HepG2 (cell line): ENCODE results near the gene WDR93. TPM values are rescaled to one million over a fixed set of nuclear protein-coding genes. Genes with fewer than 3 reads are reported as not detected.

Source experiments
- ATAC-seq: fragments of 200-7000 bp; cut with Tn5 transposase; 3 replicates; pipeline ENCODE4 v1.9.1; 2020; ENCODE audit warnings: mild to moderate bottlenecking, moderate library complexity
- BruUV-seq: library from RNA; stranded (reverse); fragments of 400-500 nt; replicated peaks from 2 replicates; lab custom pipeline; 2021; lab: Mats Ljungman, UMichigan
- CTCF ChIA-PET: fragments of 300-600 bp; formaldehyde crosslinking; extraction: SDS; loops from one replicate; lab custom pipeline; 2021; ENCODE audit warnings: low total read pairs, inconsistent platforms, low intra/inter-chr PET ratio; lab: Yijun Ruan, JAX
- POLR2A ChIA-PET: fragments of 350-600 bp; sonication (Branson Sonifier 250); formaldehyde crosslinking; loops from one replicate; lab custom pipeline; 2020; ENCODE audit warnings: antibody characterized with exemption, inconsistent platforms; lab: Yijun Ruan, JAX
- DNase-seq: peaks from one replicate; pipeline ENCODE4 v3.0.0-alpha.2; 2015; ENCODE audit warnings: low spot score
- FAIRE-seq: peaks from 3 replicates; lab custom pipeline; 2011; peaks lifted over from hg19 to GRCh38; lab: Jason Lieb, UNC
- H2AFZ ChIP-seq: one replicate; pipeline ENCODE4 v1.6.1; 2011; ENCODE audit warnings: low read length, inconsistent platforms
- H3K27ac ChIP-seq: fragments of 300-600 bp; 3 replicates; pipeline ENCODE4 v1.8.0; 2011; ENCODE audit warnings: mixed run types, mild to moderate bottlenecking, mixed read lengths, low read length, inconsistent platforms; ENCODE audit not compliant: insufficient read depth; ENCODE audit errors: extremely low read length
- H3K27me3 ChIP-seq, 2 experiments: fragments of 200-600 bp in 1 of 2; 2 replicates in 1 of 2; 3 replicates in 1 of 2; pipeline versions ENCODE4 v1.6.0 to v1.8.0; 2011; ENCODE audit warnings: low read length in 2 of 2, mild to moderate bottlenecking in 2 of 2, moderate library complexity in 2 of 2, inconsistent platforms in 1 of 2; ENCODE audit not compliant: insufficient read depth in 2 of 2, control insufficient read depth in 1 of 2
- H3K36me3 ChIP-seq, 2 experiments: fragments of 200-600 bp in 1 of 2; replicated peaks in 1 of 2; 2 replicates in 1 of 2; 3 replicates in 1 of 2; pipeline versions ENCODE4 v1.5.1 to v1.8.0; 2011; ENCODE audit warnings: low read length in 2 of 2, inconsistent platforms in 1 of 2; ENCODE audit not compliant: insufficient read depth in 2 of 2, control insufficient read depth in 1 of 2
- H3K4me1 ChIP-seq: 2 replicates; pipeline ENCODE4 v1.5.1; 2012; ENCODE audit warnings: low read length, inconsistent platforms; ENCODE audit not compliant: insufficient read depth
- H3K4me2 ChIP-seq: 2 replicates; pipeline ENCODE4 v1.6.0; 2011; ENCODE audit warnings: low read depth, low read length, inconsistent platforms
- H3K4me3 ChIP-seq, 3 experiments: fragments of 200-600 bp in 1 of 3; sonication (generic), shearing (Covaris generic) in 1 of 3; replicated peaks in 1 of 3; 2 replicates each; pipeline ENCODE4 v1.5.1; 2011 to 2016; ENCODE audit warnings: low read length in 3 of 3, inconsistent platforms in 2 of 3, low read depth in 2 of 3, mild to moderate bottlenecking in 2 of 3, control low read depth in 1 of 3, mixed read lengths in 1 of 3; ENCODE audit not compliant: insufficient read depth in 1 of 3
- H3K79me2 ChIP-seq: one replicate; pipeline ENCODE4 v1.6.1; 2011; ENCODE audit warnings: low read length, inconsistent platforms; ENCODE audit not compliant: insufficient read depth
- H3K9ac ChIP-seq: 2 replicates; pipeline ENCODE4 v1.6.0; 2011; ENCODE audit warnings: mild to moderate bottlenecking, low read depth, low read length, inconsistent platforms; ENCODE audit not compliant: insufficient read depth
- H3K9me3 ChIP-seq: 2 replicates; pipeline ENCODE4 v1.5.1; 2012; ENCODE audit warnings: mild to moderate bottlenecking, low read length
- H4K20me1 ChIP-seq: 2 replicates; pipeline ENCODE4 v1.6.0; 2011; ENCODE audit warnings: inconsistent platforms, mild to moderate bottlenecking, low read length, moderate library complexity; ENCODE audit not compliant: insufficient read depth
- ATF7 ChIP-seq, 2 experiments: fragments of 450-650 bp in 1 of 2; sonication (generic) in 1 of 2; formaldehyde crosslinking in 1 of 2; IDR thresholded peaks; 2 replicates each; pipeline versions ENCODE4 v1.4.0 to v1.6.1; 2016 to 2020; ENCODE audit warnings: antibody characterized with exemption in 1 of 2, mild to moderate bottlenecking in 1 of 2, missing genetic modification reagents in 1 of 2
- GFI1 ChIP-seq: sonication (generic); formaldehyde crosslinking; IDR thresholded peaks from 2 replicates; pipeline ENCODE4 v1.5.0; 2020; ENCODE audit warnings: missing genetic modification reagents, mild to moderate bottlenecking, borderline replicate concordance
- POLR2AphosphoS2 ChIP-seq: IDR thresholded peaks from 2 replicates; pipeline ENCODE4 v1.6.1; 2011; ENCODE audit warnings: low read depth, low read length, improper control_type of control experiment
- SIN3A ChIP-seq: IDR thresholded peaks from 2 replicates; pipeline ENCODE4 v1.6.1; 2011; ENCODE audit warnings: low read depth, mild to moderate bottlenecking, control low read depth, low read length, borderline replicate concordance
- TEF ChIP-seq: sonication (generic); formaldehyde crosslinking; IDR thresholded peaks from 2 replicates; pipeline ENCODE4 v1.5.0; 2020; ENCODE audit warnings: missing genetic modification reagents
- TMF1 ChIP-seq: sonication (generic); formaldehyde crosslinking; IDR thresholded peaks from 2 replicates; pipeline ENCODE4 v1.8.1; 2022; ENCODE audit warnings: low read depth, missing genetic modification reagents
- TRIM22 ChIP-seq: fragments of 450-650 bp; IDR thresholded peaks from 2 replicates; pipeline ENCODE4 v1.6.1; 2017
- WGBS: methylation state at CpG from one replicate; pipeline ENCODE4 v1.1.6; 2017; ENCODE audit warnings: low lambda C conversion rate; 5-methylcytosine and 5-hydroxymethylcytosine counted together
- in situ Hi-C: cut with HindIII; loops from 2 replicates; pipeline ENCODE4 v1.10.0; 2017; ENCODE audit warnings: low pct_unique_long_range_greater_than_20kb; ENCODE audit not compliant: extremely low pct_ligation_motif_present
- intact Hi-C: fragments of 100-400 bp; cut with micrococcal nuclease; formaldehyde crosslinking; loops from one replicate; pipeline ENCODE4 v1.10.0; 2022; ENCODE audit not compliant: unreplicated experiment
- polyA plus RNA-seq, 8 experiments: library from polyadenylated mRNA; depleted of rRNA in 3 of 8; stranded (reverse) in 7 of 8; unstranded in 1 of 8; fragments of >200 nt; fragmentation: Illumina TruSeq in 4 of 8; extraction: Trizol in 4 of 8; gene quantifications; 2 replicates each; pipeline versions ENCODE4 v1.2.1 to v1.2.3, GENCODE V29; 2011 to 2016; ENCODE audit warnings: low read depth in 4 of 8, missing spikeins in 1 of 8, mixed read lengths in 1 of 8; ENCODE audit not compliant: insufficient read depth in 1 of 8
- total RNA-seq, 5 experiments: library from RNA; depleted of rRNA; stranded (reverse); fragments of >200 nt; fragmentation: Illumina TruSeq; extraction: Trizol; gene quantifications; 2 replicates each; pipeline ENCODE4 v1.2.3, GENCODE V29; 2016; ENCODE audit warnings: low read depth in 1 of 5

Gene WDR93
- total and polyA plus RNA-seq, 2 of the 13 experiments (the other 11 are each of a cell fraction or from before 2014, with no cell fraction given), result 0.07 TPM; not detected in 1

- H3K9ac ChIP-seq, result no peak overlapping the region
- ChIA-PET CTCF (no interaction called here), POLR2A (no interaction called here)
- no peaks in the 10 kb centered on the region for H3K9me3 ChIP-seq
- no peak overlapping the region for H3K4me3 ChIP-seq
- no TSS peak for BruUV-seq
- no peak for DNase-seq
- H2AFZ ChIP-seq, result no peak overlapping the region
- ATAC-seq, result no peak
- no peak overlapping the region for H3K27ac ChIP-seq
- intact Hi-C loops (no loop called here), in situ Hi-C loops (loop anchor here (25.0 kb wide), 1 partner anchor 342 kb away; no protein-coding TSS in a partner anchor)
- TF ChIP-seq TMF1 (CRISPR knock-in tag) (no peak), GFI1 (CRISPR knock-in tag) (no peak), TRIM22 (no peak), TEF (CRISPR knock-in tag) (no peak), POLR2AphosphoS2 (no peak), SIN3A (no peak), ATF7 (IDR thresholded peaks at IDR 0.05) (no peak), ATF7 (CRISPR knock-in tag; IDR thresholded peaks at IDR 0.05) (no peak)
- H3K36me3 ChIP-seq, result no peaks in the 10 kb centered on the region
- no peaks in the 10 kb centered on the region for H3K4me1 ChIP-seq
- no peak overlapping the region for H3K4me2 ChIP-seq
- H3K79me2 ChIP-seq, result no peaks in the 10 kb centered on the region
- peaks cover 12 to 54% of the 10 kb centered on the region in 2 experiments; a peak in 4 of 5 replicates for H3K27me3 ChIP-seq
- WGBS, result 94% methylated on average over 1 of the region's 1 CpG
- FAIRE-seq, result no peak
- no peaks in the 10 kb centered on the region for H4K20me1 ChIP-seq
Measured at GRCh38 chr15:89745768-89746167, 55.2 kb downstream of the WDR93 start.
